ENCODE data around the gene PPP1R18.

PPP1R18 gene

GRCh38 chr6:30703821-30704220, 17.4 kb upstream of the PPP1R18 start:
- no peak for TF ChIP-seq CTCF (IDR thresholded peaks at IDR 0.05; ENCODE audit: low read depth, low read length, missing control alignments)
- no peak overlapping the region for H3K27ac ChIP-seq
- in situ Hi-C loops (cut with HindIII; ENCODE audit: low pct_ligation_motif_present, low sequenced_read_pairs), result no loop called here
- DNase-seq, result no peak
- H3K4me3 ChIP-seq (ENCODE audit: low read depth, low read length), result no peak overlapping the region
- H3K36me3 ChIP-seq (replicated peaks), result peaks cover 10% of the 10 kb centered on the region
- H3K27me3 ChIP-seq (replicated peaks), result no peaks in the 10 kb centered on the region

- no peak for DNase-seq
- Histone ChIP-seq H3K27ac (no peak overlapping the region), H3K27me3 (replicated peaks) (no peaks in the 10 kb centered on the region), H3K4me3 (ENCODE audit: low read depth, low read length) (no peak overlapping the region), H3K36me3 (replicated peaks) (peaks cover 10% of the 10 kb centered on the region)
- in situ Hi-C loops (cut with HindIII; ENCODE audit: low pct_ligation_motif_present, low sequenced_read_pairs), result no loop called here
- TF ChIP-seq CTCF (IDR thresholded peaks at IDR 0.05; ENCODE audit: low read depth, low read length, missing control alignments), result no peak
Measured at GRCh38 chr6:30703011-30703410, 16.6 kb upstream of the PPP1R18 start.

- Histone ChIP-seq H3K27ac (no peak overlapping the region), H3K4me3 (ENCODE audit: low read depth, low read length) (no peak overlapping the region), H3K36me3 (replicated peaks) (peaks cover 10% of the 10 kb centered on the region), H3K27me3 (replicated peaks) (no peaks in the 10 kb centered on the region)
- in situ Hi-C loops (cut with HindIII; ENCODE audit: low pct_ligation_motif_present, low sequenced_read_pairs), result no loop called here
- DNase-seq, result no peak
- no peak for TF ChIP-seq CTCF (IDR thresholded peaks at IDR 0.05; ENCODE audit: low read depth, low read length, missing control alignments)
Measured at GRCh38 chr6:30700340-30700739, 13.9 kb upstream of the PPP1R18 start.

GRCh38 chr6:30696432-30696831, 10.0 kb upstream of the PPP1R18 start:
- no peaks in the 10 kb centered on the region for H3K27me3 ChIP-seq (replicated peaks)
- H3K4me3 ChIP-seq (ENCODE audit: low read depth, low read length), result no peak overlapping the region
- H3K36me3 ChIP-seq (replicated peaks), result peaks cover 3% of the 10 kb centered on the region
- TF ChIP-seq CTCF (IDR thresholded peaks at IDR 0.05; ENCODE audit: low read depth, low read length, missing control alignments), result no peak
- DNase-seq, result no peak
- H3K27ac ChIP-seq, result no peak overlapping the region
- in situ Hi-C loops (cut with HindIII; ENCODE audit: low pct_ligation_motif_present, low sequenced_read_pairs), result no loop called here

- no peak for TF ChIP-seq CTCF (IDR thresholded peaks at IDR 0.05; ENCODE audit: low read depth, low read length, missing control alignments)
- Histone ChIP-seq H3K27ac (peak overlapping the region; percentile 48), H3K36me3 (replicated peaks) (no peaks in the 10 kb centered on the region), H3K4me3 (ENCODE audit: low read depth, low read length) (peak overlapping the region; percentile 86), H3K27me3 (replicated peaks) (no peaks in the 10 kb centered on the region)
- in situ Hi-C loops (cut with HindIII; ENCODE audit: low pct_ligation_motif_present, low sequenced_read_pairs), result no loop called here
- DNase-seq, result no peak
Measured at GRCh38 chr6:30691208-30691847, 4.9 kb upstream of the PPP1R18 start.
